Endothelial cell of umbilical vein (primary cell): ENCODE results near the gene CEP44. TPM values are rescaled to one million over a fixed set of nuclear protein-coding genes. Genes with fewer than 3 reads are reported as not detected.

ENCODE experiments used
- BruUV-seq: library from RNA; stranded (reverse); fragments of 400-500 nt; replicated peaks from 2 replicates; lab custom pipeline; 2021; lab: Mats Ljungman, UMichigan
- CTCF ChIA-PET: fragments of 300-600, 350-600 bp; sonication (Branson Sonifier 250); formaldehyde crosslinking; loops from one replicate; lab custom pipeline; 2021; ENCODE audit warnings: antibody characterized with exemption, inconsistent platforms; lab: Charles Lee
- POLR2A ChIA-PET: fragments of 300-600, 350-600 bp; sonication (Branson Sonifier 250); formaldehyde crosslinking; loops from one replicate; lab custom pipeline; 2021; ENCODE audit warnings: antibody characterized with exemption, inconsistent platforms; lab: Charles Lee
- DNase-seq: peaks from one replicate; pipeline ENCODE4 v3.0.0-alpha.2; 2011; ENCODE audit warnings: low read depth, low spot score
- FAIRE-seq: peaks from 2 replicates; lab custom pipeline; 2011; peaks lifted over from hg19 to GRCh38; lab: Jason Lieb, UNC
- H2AFZ ChIP-seq: 2 replicates; pipeline ENCODE4 v1.6.0; 2012; ENCODE audit warnings: low read depth, low read length, control low read depth, inconsistent platforms
- H3K27ac ChIP-seq: 2 replicates; pipeline ENCODE4 v1.5.1; 2011; ENCODE audit warnings: low read depth, mild to moderate bottlenecking, control low read depth, low read length, moderate library complexity; ENCODE audit not compliant: insufficient read depth
- H3K27me3 ChIP-seq, 2 experiments: 2 replicates each; pipeline versions ENCODE4 v1.6.0 to v1.6.1; 2011; ENCODE audit warnings: low read length in 2 of 2, mixed read lengths in 1 of 2; ENCODE audit not compliant: control insufficient read depth in 2 of 2, insufficient read depth in 2 of 2
- H3K36me3 ChIP-seq, 2 experiments: 2 replicates in 1 of 2; 3 replicates in 1 of 2; pipeline ENCODE4 v1.5.1; 2011; ENCODE audit warnings: low read length in 2 of 2, mild to moderate bottlenecking in 1 of 2, moderate library complexity in 1 of 2; ENCODE audit not compliant: control insufficient read depth in 2 of 2, insufficient read depth in 2 of 2; ENCODE audit errors: extremely low read depth in 1 of 2
- H3K4me1 ChIP-seq: 3 replicates; pipeline ENCODE4 v1.5.1; 2011; ENCODE audit warnings: mild to moderate bottlenecking, low read length; ENCODE audit not compliant: control insufficient read depth, insufficient read depth; ENCODE audit errors: extremely low read depth
- H3K4me2 ChIP-seq: 2 replicates; pipeline ENCODE4 v1.6.1; 2011; ENCODE audit warnings: low read length, control low read depth, mixed read lengths; ENCODE audit not compliant: insufficient read depth
- H3K4me3 ChIP-seq, 3 experiments: fragments of 200-600 bp in 1 of 3; sonication (generic), shearing (Covaris generic) in 1 of 3; replicated peaks in 1 of 3; 2 replicates each; pipeline ENCODE4 v1.5.1; 2011 to 2016; ENCODE audit warnings: control low read depth in 3 of 3, low read length in 3 of 3, mild to moderate bottlenecking in 2 of 3, inconsistent platforms in 1 of 3, low read depth in 1 of 3, moderate library complexity in 1 of 3; ENCODE audit not compliant: insufficient read depth in 1 of 3
- H3K79me2 ChIP-seq: 2 replicates; pipeline ENCODE4 v1.6.0; 2012; ENCODE audit warnings: low read length, inconsistent platforms; ENCODE audit not compliant: control insufficient read depth, insufficient read depth
- H3K9ac ChIP-seq: replicated peaks from 2 replicates; pipeline ENCODE3; 2011; ENCODE audit warnings: low read length, control low read depth; ENCODE audit not compliant: insufficient read depth; ENCODE audit errors: extremely low read depth
- H3K9me1 ChIP-seq: replicated peaks from 3 replicates; pipeline ENCODE4 v1.6.0; 2011; ENCODE audit warnings: mild to moderate bottlenecking, low read length; ENCODE audit not compliant: control insufficient read depth, insufficient read depth; ENCODE audit errors: extremely low read depth
- H3K9me3 ChIP-seq: replicated peaks from 2 replicates; pipeline ENCODE4 v1.5.1; 2012; ENCODE audit warnings: low read length, inconsistent platforms; ENCODE audit not compliant: control insufficient read depth, insufficient read depth
- H4K20me1 ChIP-seq: replicated peaks from 2 replicates; pipeline ENCODE3; 2011; ENCODE audit warnings: mild to moderate bottlenecking, low read length; ENCODE audit not compliant: control insufficient read depth, insufficient read depth; ENCODE audit errors: extremely low read depth
- EZH2 ChIP-seq: IDR thresholded peaks from 2 replicates; pipeline ENCODE4 v1.6.1; 2012; ENCODE audit warnings: borderline replicate concordance, low read depth, mild to moderate bottlenecking, moderate library complexity, low read length, inconsistent platforms; ENCODE audit not compliant: severe bottlenecking
- FOS ChIP-seq: IDR thresholded peaks from 2 replicates; pipeline ENCODE4 v1.6.1; 2011; ENCODE audit warnings: mild to moderate bottlenecking, low read length, moderate library complexity, borderline replicate concordance; ENCODE audit not compliant: insufficient read depth
- GATA2 ChIP-seq: IDR thresholded peaks from 2 replicates; pipeline ENCODE4 v1.7.0; 2011; ENCODE audit warnings: low read depth, mild to moderate bottlenecking, moderate library complexity, mixed read lengths, low read length; ENCODE audit not compliant: insufficient read length, insufficient read depth
- JUN ChIP-seq: IDR thresholded peaks from 2 replicates; pipeline ENCODE4 v1.6.1; 2011; ENCODE audit warnings: borderline replicate concordance, low read depth; ENCODE audit not compliant: insufficient read length, insufficient read depth
- MYC ChIP-seq: IDR thresholded peaks from one replicate; pipeline ENCODE4 v1.6.1; 2011; ENCODE audit warnings: mild to moderate bottlenecking, low read depth, low read length
- POLR2A ChIP-seq: IDR thresholded peaks from 2 replicates; pipeline ENCODE4 v1.6.1; 2012; ENCODE audit warnings: low read depth, mild to moderate bottlenecking, control low read depth, low read length
- POLR2AphosphoS5 ChIP-seq: IDR thresholded peaks from 2 replicates; pipeline ENCODE4 v1.6.1; 2012; ENCODE audit warnings: low read depth, mild to moderate bottlenecking, control low read depth, low read length, moderate library complexity; ENCODE audit not compliant: insufficient read depth
- dilution Hi-C: fragments of 300-500 bp; cut with MboI; formaldehyde crosslinking; loops from one replicate; pipeline ENCODE4 v1.15.0; 2019; ENCODE audit warnings: low sequenced_read_pairs; ENCODE audit not compliant: extremely low pct_ligation_motif_present
- intact Hi-C: fragments of 100-400 bp; cut with micrococcal nuclease; formaldehyde crosslinking; loops from one replicate; pipeline ENCODE4 v1.10.0; 2022
- polyA plus RNA-seq, 4 experiments: library from polyadenylated mRNA; depleted of rRNA in 3 of 4; stranded (reverse) in 3 of 4; unstranded in 1 of 4; fragments of >200 nt; gene quantifications; 2 replicates each; pipeline versions ENCODE4 v1.2.1 to v1.2.3, GENCODE V29; 2011 to 2012; ENCODE audit warnings: missing spikeins in 1 of 4
- total RNA-seq: library from RNA; stranded (reverse); gene quantifications from 2 replicates; pipeline ENCODE4 v1.2.3, GENCODE V29; 2021
- TF ChIP-seq, protein P1 (sequence below), 2 donors: IDR thresholded peaks; 1 replicate in 1 of 2; 2 replicates in 1 of 2; pipeline ENCODE4 v1.5.1; 2011; ENCODE audit warnings: low read length in 2 of 2, mild to moderate bottlenecking in 2 of 2, moderate library complexity in 2 of 2, control low read depth in 1 of 2, inconsistent platforms in 1 of 2, low read depth in 1 of 2; ENCODE audit not compliant: insufficient read depth in 1 of 2; ENCODE audit errors: extremely low read depth in 1 of 2
- TF ChIP-seq, protein P2 (sequence below): IDR thresholded peaks from 2 replicates; pipeline ENCODE4 v1.6.1; 2011; ENCODE audit not compliant: insufficient read depth, insufficient read length

Gene CEP44
- total and polyA plus RNA-seq, 2 donors (not counting 3 experiments of a cell fraction or from before 2014, with no cell fraction given): 2.0 to 13.0 TPM

DNA sequence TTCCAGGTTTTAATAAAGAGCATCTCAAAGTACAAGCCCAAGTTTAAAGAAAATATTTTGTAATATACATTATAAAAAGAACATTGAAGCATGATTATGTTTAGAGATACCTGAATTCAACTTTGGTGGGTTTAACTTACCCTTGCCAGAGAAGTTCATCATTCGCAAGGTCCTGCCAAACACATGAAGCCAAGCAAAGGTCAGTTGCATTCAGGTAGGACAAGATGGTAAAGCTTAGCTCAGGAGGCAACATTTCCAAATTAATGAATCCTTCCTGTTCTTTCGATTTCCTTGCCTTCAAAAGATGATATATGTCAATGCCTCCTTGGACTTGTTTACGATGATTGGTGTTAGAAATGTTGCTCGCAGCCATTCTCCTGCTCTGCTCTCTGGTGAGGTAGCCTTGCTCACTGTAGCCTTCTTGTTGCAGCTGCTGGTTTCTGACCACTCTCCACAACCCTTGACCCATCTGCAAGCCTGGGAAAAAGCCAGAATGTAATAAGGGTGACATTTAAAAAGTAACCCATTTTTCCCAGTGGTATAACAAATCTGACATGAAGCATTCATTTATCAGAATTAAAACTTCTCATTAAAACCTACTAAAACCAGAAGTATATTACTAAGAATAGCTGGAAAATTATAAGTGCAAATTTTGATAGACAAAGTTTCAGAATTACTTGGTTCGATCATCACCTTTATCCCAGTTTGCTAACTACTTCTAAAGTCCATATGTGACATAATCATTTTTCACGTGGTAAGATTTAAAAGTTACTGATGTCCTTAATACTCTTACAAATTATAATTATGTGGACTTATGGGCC lies 20.9 kb upstream of the CEP44 start:
- Histone ChIP-seq H3K4me1 (no peaks in the 10 kb centered on the region), H3K36me3 (no peaks in the 10 kb centered on the region), H3K4me2 (no peak overlapping the region), H2AFZ (no peak overlapping the region), H3K9me3 (no peaks in the 10 kb centered on the region), H3K9me1 (no peaks in the 10 kb centered on the region), H3K79me2 (no peaks in the 10 kb centered on the region), H4K20me1 (no peaks in the 10 kb centered on the region), H3K27me3 (no peaks in the 10 kb centered on the region), H3K27ac (no peak overlapping the region), H3K4me3 (no peak overlapping the region), H3K9ac (no peak overlapping the region)
- TF ChIP-seq JUN: no peak
- dilution Hi-C loops (no loop called here), intact Hi-C loops (no loop called here)
- no TSS peak for BruUV-seq
- ChIA-PET POLR2A (no interaction called here), CTCF (no interaction called here)
- FAIRE-seq (no peak), DNase-seq (no peak)

DNA sequence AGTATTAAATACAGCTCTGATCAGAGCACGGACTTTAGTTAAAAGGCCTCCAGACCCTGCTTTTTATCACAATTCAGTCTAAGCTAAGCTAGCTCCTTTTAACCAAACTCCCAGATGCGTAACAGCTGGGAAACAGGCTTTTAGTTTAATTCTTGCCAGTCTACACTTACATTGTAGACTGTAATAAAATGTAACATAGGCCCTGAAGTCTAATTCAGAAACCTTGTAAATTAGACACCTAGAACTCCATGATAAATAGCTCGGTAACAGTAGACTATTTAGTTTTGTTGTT lies 20.3 kb upstream of the CEP44 start:
- no peak for TF ChIP-seq FOS
- TF ChIP-seq JUN: no peak
- TF ChIP-seq MYC: no peak
- TF ChIP-seq EZH2: no peak
- TF ChIP-seq GATA2: no peak
- TF ChIP-seq, protein P1, sequence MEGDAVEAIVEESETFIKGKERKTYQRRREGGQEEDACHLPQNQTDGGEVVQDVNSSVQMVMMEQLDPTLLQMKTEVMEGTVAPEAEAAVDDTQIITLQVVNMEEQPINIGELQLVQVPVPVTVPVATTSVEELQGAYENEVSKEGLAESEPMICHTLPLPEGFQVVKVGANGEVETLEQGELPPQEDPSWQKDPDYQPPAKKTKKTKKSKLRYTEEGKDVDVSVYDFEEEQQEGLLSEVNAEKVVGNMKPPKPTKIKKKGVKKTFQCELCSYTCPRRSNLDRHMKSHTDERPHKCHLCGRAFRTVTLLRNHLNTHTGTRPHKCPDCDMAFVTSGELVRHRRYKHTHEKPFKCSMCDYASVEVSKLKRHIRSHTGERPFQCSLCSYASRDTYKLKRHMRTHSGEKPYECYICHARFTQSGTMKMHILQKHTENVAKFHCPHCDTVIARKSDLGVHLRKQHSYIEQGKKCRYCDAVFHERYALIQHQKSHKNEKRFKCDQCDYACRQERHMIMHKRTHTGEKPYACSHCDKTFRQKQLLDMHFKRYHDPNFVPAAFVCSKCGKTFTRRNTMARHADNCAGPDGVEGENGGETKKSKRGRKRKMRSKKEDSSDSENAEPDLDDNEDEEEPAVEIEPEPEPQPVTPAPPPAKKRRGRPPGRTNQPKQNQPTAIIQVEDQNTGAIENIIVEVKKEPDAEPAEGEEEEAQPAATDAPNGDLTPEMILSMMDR (IDR thresholded peaks at IDR 0.05; ENCODE audit: extremely low read depth in 1 of 2, insufficient read depth in 1 of 2, low read depth in 1 of 2, low read length in 2 of 2): no peak
- no peak for TF ChIP-seq POLR2A
- TF ChIP-seq, protein P2, sequence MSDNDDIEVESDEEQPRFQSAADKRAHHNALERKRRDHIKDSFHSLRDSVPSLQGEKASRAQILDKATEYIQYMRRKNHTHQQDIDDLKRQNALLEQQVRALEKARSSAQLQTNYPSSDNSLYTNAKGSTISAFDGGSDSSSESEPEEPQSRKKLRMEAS: no peak
- no peak for TF ChIP-seq POLR2AphosphoS5
- FAIRE-seq (no peak), DNase-seq (no peak)
- Histone ChIP-seq H3K79me2 (no peaks in the 10 kb centered on the region), H3K4me2 (no peak overlapping the region), H4K20me1 (no peaks in the 10 kb centered on the region), H3K4me1 (no peaks in the 10 kb centered on the region), H2AFZ (no peak overlapping the region), H3K27me3 (no peaks in the 10 kb centered on the region), H3K9ac (no peak overlapping the region), H3K27ac (no peak overlapping the region), H3K9me3 (no peaks in the 10 kb centered on the region), H3K4me3 (no peak overlapping the region), H3K9me1 (no peaks in the 10 kb centered on the region), H3K36me3 (no peaks in the 10 kb centered on the region)
- ChIA-PET CTCF (no interaction called here), POLR2A (no interaction called here)
- dilution Hi-C loops (no loop called here), intact Hi-C loops (no loop called here)
- BruUV-seq: no TSS peak
